Measurements from ENCODE around the gene TOX4. TPM values are rescaled to one million over a fixed set of nuclear protein-coding genes. Genes with fewer than 3 reads are reported as not detected.

Gene TOX4
- total RNA-seq, 6 experiments from 2014 or later: 79.8 to 96.3 (median 88.5) TPM

- no peak overlapping the region for H3K4me3 Mint-ChIP-seq
- H3K4me1 Mint-ChIP-seq (ENCODE audit: low read depth): peaks cover 15% of the 10 kb centered on the region
- TF ChIP-seq, protein P1, sequence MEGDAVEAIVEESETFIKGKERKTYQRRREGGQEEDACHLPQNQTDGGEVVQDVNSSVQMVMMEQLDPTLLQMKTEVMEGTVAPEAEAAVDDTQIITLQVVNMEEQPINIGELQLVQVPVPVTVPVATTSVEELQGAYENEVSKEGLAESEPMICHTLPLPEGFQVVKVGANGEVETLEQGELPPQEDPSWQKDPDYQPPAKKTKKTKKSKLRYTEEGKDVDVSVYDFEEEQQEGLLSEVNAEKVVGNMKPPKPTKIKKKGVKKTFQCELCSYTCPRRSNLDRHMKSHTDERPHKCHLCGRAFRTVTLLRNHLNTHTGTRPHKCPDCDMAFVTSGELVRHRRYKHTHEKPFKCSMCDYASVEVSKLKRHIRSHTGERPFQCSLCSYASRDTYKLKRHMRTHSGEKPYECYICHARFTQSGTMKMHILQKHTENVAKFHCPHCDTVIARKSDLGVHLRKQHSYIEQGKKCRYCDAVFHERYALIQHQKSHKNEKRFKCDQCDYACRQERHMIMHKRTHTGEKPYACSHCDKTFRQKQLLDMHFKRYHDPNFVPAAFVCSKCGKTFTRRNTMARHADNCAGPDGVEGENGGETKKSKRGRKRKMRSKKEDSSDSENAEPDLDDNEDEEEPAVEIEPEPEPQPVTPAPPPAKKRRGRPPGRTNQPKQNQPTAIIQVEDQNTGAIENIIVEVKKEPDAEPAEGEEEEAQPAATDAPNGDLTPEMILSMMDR (IDR thresholded peaks at IDR 0.05): no peak
- no peaks in the 10 kb centered on the region for H3K27me3 Mint-ChIP-seq (ENCODE audit: insufficient read depth)
- DNase-seq: peak; percentile 90
- H3K27ac Mint-ChIP-seq: peak overlapping the region; percentile 80
- peaks cover 19% of the 10 kb centered on the region for H3K36me3 Mint-ChIP-seq (ENCODE audit: low read depth)
- H3K9me3 Mint-ChIP-seq: no peaks in the 10 kb centered on the region
Observed at GRCh38 chr14:21467616-21468015, 9.4 kb upstream of the TOX4 start.

DNA sequence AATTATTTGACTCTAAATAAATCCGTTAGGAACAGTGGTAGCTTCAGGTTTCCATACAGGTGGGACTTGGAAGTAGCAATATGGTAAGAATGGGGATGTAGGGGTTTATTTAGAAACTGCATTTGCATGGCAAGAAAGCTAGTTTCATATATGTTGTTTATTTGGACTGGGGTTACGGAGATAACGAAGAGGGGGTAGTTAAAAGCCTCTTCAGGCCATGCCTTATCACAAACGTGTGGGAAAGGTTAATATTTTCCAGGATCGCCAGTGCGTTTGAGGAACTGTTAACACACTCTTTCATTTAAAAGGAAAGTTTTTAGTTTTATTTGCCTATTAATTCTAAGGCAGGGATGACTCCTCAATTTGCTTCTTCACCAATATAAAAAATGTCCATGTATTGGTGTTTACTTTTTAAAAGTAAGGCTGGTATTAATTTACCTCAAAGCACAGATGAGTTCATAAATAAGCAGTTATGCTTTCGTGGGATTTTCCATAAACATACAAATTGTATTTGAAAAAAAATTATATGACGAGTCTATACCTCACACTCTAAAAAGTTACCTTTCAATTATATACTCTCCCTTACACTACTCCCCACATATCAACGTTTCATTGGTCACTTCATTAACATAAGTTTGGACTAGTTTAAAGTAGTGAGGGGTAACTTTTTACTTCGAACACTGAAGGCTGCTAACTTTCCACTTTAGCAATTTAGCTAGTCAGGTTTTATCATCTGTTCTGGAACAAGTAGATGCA is 1.1 kb upstream of the TOX4 start:
- Mint-ChIP-seq H3K9me3 (no peaks in the 10 kb centered on the region), H3K27me3 (ENCODE audit: insufficient read depth) (no peaks in the 10 kb centered on the region), H3K4me3 (peak overlapping the region; percentile 96), H3K36me3 (ENCODE audit: low read depth) (peaks cover 19% of the 10 kb centered on the region), H3K4me1 (ENCODE audit: low read depth) (peaks cover 13% of the 10 kb centered on the region), H3K27ac (peak overlapping the region; percentile 97)
- no peak for DNase-seq
- TF ChIP-seq, protein P1 (IDR thresholded peaks at IDR 0.05): no peak

- Mint-ChIP-seq H3K27me3 (ENCODE audit: insufficient read depth) (no peaks in the 10 kb centered on the region; the same call in 1 of the 2 replicates), H3K4me3 (peak overlapping the region; percentile 96), H3K4me1 (ENCODE audit: low read depth) (peaks cover 13% of the 10 kb centered on the region), H3K27ac (peak overlapping the region; percentile 97), H3K36me3 (ENCODE audit: low read depth) (peaks cover 19% of the 10 kb centered on the region), H3K9me3 (no peaks in the 10 kb centered on the region)
- DNase-seq: peak; percentile 36
- TF ChIP-seq, protein P1 (IDR thresholded peaks at IDR 0.05): no peak
Observed at GRCh38 chr14:21476523-21476924, 471 bp upstream of the TOX4 start.

- H3K4me3 Mint-ChIP-seq: 0 out of 2 replicates have a peak overlapping the region, but pooled peaks have one; percentile 18
- peaks cover 15% of the 10 kb centered on the region for H3K4me1 Mint-ChIP-seq (ENCODE audit: low read depth)
- TF ChIP-seq, protein P1 (IDR thresholded peaks at IDR 0.05): no peak
- DNase-seq: peak; percentile 90
- no peaks in the 10 kb centered on the region for H3K9me3 Mint-ChIP-seq
- H3K36me3 Mint-ChIP-seq (ENCODE audit: low read depth): peaks cover 13% of the 10 kb centered on the region
- no peaks in the 10 kb centered on the region for H3K27me3 Mint-ChIP-seq (ENCODE audit: insufficient read depth)
- H3K27ac Mint-ChIP-seq: peak overlapping the region; percentile 76
Observed at GRCh38 chr14:21486640-21487087, 9.7 kb downstream of the TOX4 start.

GRCh38 chr14:21494902-21495762 is 18.1 kb downstream of the TOX4 start:
- DNase-seq: peak; percentile 13
- no peaks in the 10 kb centered on the region for H3K9me3 Mint-ChIP-seq
- H3K4me1 Mint-ChIP-seq (ENCODE audit: low read depth): peaks cover 18% of the 10 kb centered on the region
- H3K27me3 Mint-ChIP-seq (ENCODE audit: insufficient read depth): no peaks in the 10 kb centered on the region; the same call in 1 of the 2 replicates
- H3K4me3 Mint-ChIP-seq: no peak overlapping the region
- H3K27ac Mint-ChIP-seq: peak overlapping the region; percentile 32
- TF ChIP-seq, protein P1 (IDR thresholded peaks at IDR 0.05): no peak
- peaks cover 32% of the 10 kb centered on the region for H3K36me3 Mint-ChIP-seq (ENCODE audit: low read depth)

All from HFFc6 (cell line).